HEK293 (cell line): Measurements from ENCODE around the gene PRKAG2.

Experiments used
- CTCF ChIA-PET: fragments of 350-600 bp; formaldehyde crosslinking; extraction: SDS; loops from one replicate; lab custom pipeline; 2021; ENCODE audit warnings: antibody characterized with exemption; lab: Yijun Ruan, JAX
- POLR2A ChIA-PET: fragments of 300-600 bp; formaldehyde crosslinking; extraction: SDS; loops from one replicate; lab custom pipeline; 2020; ENCODE audit warnings: antibody characterized with exemption, inconsistent platforms; lab: Yijun Ruan, JAX
- H3K27ac ChIP-seq: fragments of 200-500 bp; sonication (Bioruptor generic); 2 replicates; pipeline ENCODE4 v1.5.1; 2014; ENCODE audit warnings: low read depth, low read length, control low read depth, inconsistent platforms; ENCODE audit errors: extremely low read depth
- H3K36me3 ChIP-seq, 2 experiments: fragments of 200-500 bp in 1 of 2; sonication (Bioruptor generic) in 1 of 2; 1 replicate in 1 of 2; 2 replicates in 1 of 2; pipeline ENCODE4 v1.5.1; 2014 to 2017; ENCODE audit warnings: inconsistent platforms in 2 of 2, low read length in 2 of 2; ENCODE audit not compliant: control insufficient read depth in 2 of 2, insufficient read depth in 1 of 2
- H3K4me1 ChIP-seq: fragments of 200-500 bp; sonication (Bioruptor generic); 2 replicates; pipeline ENCODE4 v1.5.1; 2014; ENCODE audit warnings: mild to moderate bottlenecking, low read length, inconsistent platforms; ENCODE audit not compliant: control insufficient read depth, insufficient read depth
- H3K4me3 ChIP-seq: 2 replicates; pipeline ENCODE4 v1.5.1; 2011; ENCODE audit warnings: low read depth, mild to moderate bottlenecking, control low read depth, low read length, moderate library complexity
- H3K9me3 ChIP-seq: fragments of 200-500 bp; sonication (Bioruptor generic); 2 replicates; pipeline ENCODE4 v1.5.1; 2014; ENCODE audit warnings: low read depth, low read length, inconsistent platforms; ENCODE audit not compliant: control insufficient read depth, insufficient read depth
- GLI4 ChIP-seq: fragments of 450-650 bp; formaldehyde crosslinking; IDR thresholded peaks from 2 replicates; pipeline ENCODE4 v1.5.1; 2016; ENCODE audit warnings: missing biosample characterization, missing genetic modification characterization
- HOXD13 ChIP-seq: sonication (generic); formaldehyde crosslinking; IDR thresholded peaks from 2 replicates; pipeline ENCODE4 v1.8.0; 2022; ENCODE audit warnings: missing genetic modification reagents, borderline replicate concordance
- ZBTB7A ChIP-seq: fragments of 450-650 bp; formaldehyde crosslinking; IDR thresholded peaks from 2 replicates; pipeline ENCODE4 v1.5.1; 2016; ENCODE audit warnings: low read depth, missing biosample characterization, missing genetic modification characterization
- ZFP3 ChIP-seq: fragments of 450-650 bp; formaldehyde crosslinking; IDR thresholded peaks from 2 replicates; pipeline ENCODE4 v1.5.1; 2016; ENCODE audit warnings: low read depth, missing biosample characterization, missing genetic modification characterization
- ZNF19 ChIP-seq: fragments of 450-650 bp; formaldehyde crosslinking; IDR thresholded peaks from 2 replicates; pipeline ENCODE4; 2016; ENCODE audit warnings: missing biosample characterization, missing genetic modification characterization, low read depth
- ZNF223 ChIP-seq: fragments of 450-650 bp; formaldehyde crosslinking; IDR thresholded peaks from 2 replicates; pipeline ENCODE4 v1.5.1; 2016; ENCODE audit warnings: missing biosample characterization, missing genetic modification characterization
- ZNF311 ChIP-seq: fragments of 450-650 bp; formaldehyde crosslinking; IDR thresholded peaks from 2 replicates; pipeline ENCODE4 v1.5.1; 2017; ENCODE audit warnings: missing biosample characterization, missing genetic modification characterization, borderline replicate concordance
- ZNF362 ChIP-seq: fragments of 450-650 bp; formaldehyde crosslinking; IDR thresholded peaks from 2 replicates; pipeline ENCODE4 v1.5.1; 2016; ENCODE audit warnings: missing biosample characterization, missing genetic modification characterization
- ZNF501 ChIP-seq: fragments of 450-650 bp; formaldehyde crosslinking; IDR thresholded peaks from 2 replicates; pipeline ENCODE4 v1.5.1; 2016; ENCODE audit warnings: missing biosample characterization, missing genetic modification characterization
- ZNF555 ChIP-seq: fragments of 450-650 bp; formaldehyde crosslinking; conservative IDR thresholded peaks from 2 replicates; pipeline ENCODE4 v1.5.1; 2017; ENCODE audit warnings: missing biosample characterization, mild to moderate bottlenecking, missing genetic modification characterization, inconsistent platforms
- TF ChIP-seq, protein P1 (sequence below): fragments of 450-650 bp; formaldehyde crosslinking; IDR thresholded peaks from 2 replicates; pipeline ENCODE4 v1.5.1; 2016; ENCODE audit warnings: missing biosample characterization, missing genetic modification characterization, low read depth
- TF ChIP-seq, protein P2 (sequence below): fragments of 450-650 bp; formaldehyde crosslinking; IDR thresholded peaks from 2 replicates; pipeline ENCODE4 v1.5.0; 2017; ENCODE audit warnings: missing biosample characterization, missing genetic modification characterization, borderline replicate concordance
- TF ChIP-seq, protein P3 (sequence below): fragments of 450-650 bp; formaldehyde crosslinking; IDR thresholded peaks from 2 replicates; pipeline ENCODE4 v1.5.1; 2016; ENCODE audit warnings: missing biosample characterization, missing genetic modification characterization

PRKAG2 gene

DNA sequence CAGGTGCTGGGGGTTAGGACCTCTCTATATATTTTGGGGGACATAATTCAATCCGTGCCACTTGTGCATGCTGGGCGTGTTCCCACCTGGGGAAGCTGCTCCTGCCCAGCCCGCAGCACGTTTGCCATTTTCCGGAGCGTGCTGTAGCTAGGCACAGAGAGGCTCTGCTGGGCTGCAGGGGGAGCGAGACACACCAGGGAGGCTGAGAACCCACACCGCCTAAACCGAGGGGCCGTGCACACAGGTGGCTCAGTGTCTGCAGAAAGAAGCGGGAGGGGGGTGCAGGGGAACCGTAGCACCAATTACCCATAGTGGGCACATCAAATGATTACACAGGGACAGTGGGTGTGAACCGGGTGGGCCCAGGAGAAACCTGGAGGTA is 27.0 kb downstream of the PRKAG2 start:
- TF ChIP-seq ZBTB7A (tag by site-specific recombination) (no peak), ZNF362 (tag by site-specific recombination) (no peak), HOXD13 (CRISPR knock-in tag) (no peak), ZNF555 (tag by site-specific recombination) (no peak), ZNF311 (tag by site-specific recombination) (no peak), ZFP3 (no peak), GLI4 (tag by site-specific recombination) (no peak), ZNF19 (tag by site-specific recombination) (no peak), ZNF501 (tag by site-specific recombination) (no peak), ZNF223 (tag by site-specific recombination) (no peak)
- TF ChIP-seq, protein P1, sequence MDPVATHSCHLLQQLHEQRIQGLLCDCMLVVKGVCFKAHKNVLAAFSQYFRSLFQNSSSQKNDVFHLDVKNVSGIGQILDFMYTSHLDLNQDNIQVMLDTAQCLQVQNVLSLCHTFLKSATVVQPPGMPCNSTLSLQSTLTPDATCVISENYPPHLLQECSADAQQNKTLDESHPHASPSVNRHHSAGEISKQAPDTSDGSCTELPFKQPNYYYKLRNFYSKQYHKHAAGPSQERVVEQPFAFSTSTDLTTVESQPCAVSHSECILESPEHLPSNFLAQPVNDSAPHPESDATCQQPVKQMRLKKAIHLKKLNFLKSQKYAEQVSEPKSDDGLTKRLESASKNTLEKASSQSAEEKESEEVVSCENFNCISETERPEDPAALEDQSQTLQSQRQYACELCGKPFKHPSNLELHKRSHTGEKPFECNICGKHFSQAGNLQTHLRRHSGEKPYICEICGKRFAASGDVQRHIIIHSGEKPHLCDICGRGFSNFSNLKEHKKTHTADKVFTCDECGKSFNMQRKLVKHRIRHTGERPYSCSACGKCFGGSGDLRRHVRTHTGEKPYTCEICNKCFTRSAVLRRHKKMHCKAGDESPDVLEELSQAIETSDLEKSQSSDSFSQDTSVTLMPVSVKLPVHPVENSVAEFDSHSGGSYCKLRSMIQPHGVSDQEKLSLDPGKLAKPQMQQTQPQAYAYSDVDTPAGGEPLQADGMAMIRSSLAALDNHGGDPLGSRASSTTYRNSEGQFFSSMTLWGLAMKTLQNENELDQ = no peak
- TF ChIP-seq, protein P2, sequence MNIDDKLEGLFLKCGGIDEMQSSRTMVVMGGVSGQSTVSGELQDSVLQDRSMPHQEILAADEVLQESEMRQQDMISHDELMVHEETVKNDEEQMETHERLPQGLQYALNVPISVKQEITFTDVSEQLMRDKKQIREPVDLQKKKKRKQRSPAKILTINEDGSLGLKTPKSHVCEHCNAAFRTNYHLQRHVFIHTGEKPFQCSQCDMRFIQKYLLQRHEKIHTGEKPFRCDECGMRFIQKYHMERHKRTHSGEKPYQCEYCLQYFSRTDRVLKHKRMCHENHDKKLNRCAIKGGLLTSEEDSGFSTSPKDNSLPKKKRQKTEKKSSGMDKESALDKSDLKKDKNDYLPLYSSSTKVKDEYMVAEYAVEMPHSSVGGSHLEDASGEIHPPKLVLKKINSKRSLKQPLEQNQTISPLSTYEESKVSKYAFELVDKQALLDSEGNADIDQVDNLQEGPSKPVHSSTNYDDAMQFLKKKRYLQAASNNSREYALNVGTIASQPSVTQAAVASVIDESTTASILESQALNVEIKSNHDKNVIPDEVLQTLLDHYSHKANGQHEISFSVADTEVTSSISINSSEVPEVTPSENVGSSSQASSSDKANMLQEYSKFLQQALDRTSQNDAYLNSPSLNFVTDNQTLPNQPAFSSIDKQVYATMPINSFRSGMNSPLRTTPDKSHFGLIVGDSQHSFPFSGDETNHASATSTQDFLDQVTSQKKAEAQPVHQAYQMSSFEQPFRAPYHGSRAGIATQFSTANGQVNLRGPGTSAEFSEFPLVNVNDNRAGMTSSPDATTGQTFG (tag by site-specific recombination) = no peak
- TF ChIP-seq, protein P3, sequence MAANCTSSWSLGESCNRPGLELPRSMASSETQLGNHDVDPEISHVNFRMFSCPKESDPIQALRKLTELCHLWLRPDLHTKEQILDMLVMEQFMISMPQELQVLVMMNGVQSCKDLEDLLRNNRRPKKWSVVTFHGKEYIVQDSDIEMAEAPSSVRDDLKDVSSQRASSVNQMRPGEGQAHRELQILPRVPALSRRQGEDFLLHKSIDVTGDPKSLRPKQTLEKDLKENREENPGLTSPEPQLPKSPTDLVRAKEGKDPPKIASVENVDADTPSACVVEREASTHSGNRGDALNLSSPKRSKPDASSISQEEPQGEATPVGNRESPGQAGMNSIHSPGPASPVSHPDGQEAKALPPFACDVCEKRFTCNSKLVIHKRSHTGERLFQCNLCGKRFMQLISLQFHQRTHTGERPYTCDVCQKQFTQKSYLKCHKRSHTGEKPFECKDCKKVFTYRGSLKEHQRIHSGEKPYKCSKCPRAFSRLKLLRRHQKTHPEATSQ (tag by site-specific recombination) = no peak
- TF ChIP-seq, all 188 proteins: peak for 0
- Histone ChIP-seq H3K9me3 (no peaks in the 10 kb centered on the region), H3K4me3 (no peak overlapping the region), H3K27ac (no peak overlapping the region), H3K36me3 (no peaks in the 10 kb centered on the region), H3K4me1 (no peaks in the 10 kb centered on the region)
- CTCF ChIA-PET = no interaction called here
- POLR2A ChIA-PET = no interaction called here

GRCh38 chr7:151849008-151849878 is 27.7 kb downstream of the PRKAG2 start:
- Histone ChIP-seq H3K27ac (no peak overlapping the region), H3K4me1 (no peaks in the 10 kb centered on the region)
- CTCF ChIA-PET = no interaction called here

More at GRCh38 chr7:151849008-151849878, 27.7 kb downstream of the PRKAG2 start:
- Histone ChIP-seq H3K4me3 (no peak overlapping the region), H3K9me3 (no peaks in the 10 kb centered on the region), H3K36me3 (no peaks in the 10 kb centered on the region)
- POLR2A ChIA-PET = no interaction called here
- no peak for TF ChIP-seq ZNF223 (tag by site-specific recombination)
